Progenitor cell of endocrine pancreas (in vitro differentiated cells): ENCODE data around the gene TEX38. TPM values are rescaled to one million over a fixed set of nuclear protein-coding genes. Genes with fewer than 3 reads are reported as not detected.

Experiments used
- DNase-seq: peaks from one replicate; pipeline ENCODE4 v3.0.0; 2021; ENCODE audit warnings: low spot score; ENCODE audit not compliant: unreplicated experiment
- H3K27ac Mint-ChIP-seq: 2 replicates; pipeline ENCODE4 v1.8.0; 2021; ENCODE audit warnings: mild to moderate bottlenecking, moderate library complexity, mixed read lengths
- H3K27me3 Mint-ChIP-seq: 2 replicates; pipeline ENCODE4 v1.8.0; 2021; ENCODE audit warnings: mixed read lengths
- H3K36me3 Mint-ChIP-seq: 2 replicates; pipeline ENCODE4 v1.8.0; 2022; ENCODE audit warnings: mixed read lengths; ENCODE audit not compliant: insufficient read depth
- H3K4me1 Mint-ChIP-seq: 2 replicates; pipeline ENCODE4 v1.8.0; 2021; ENCODE audit warnings: low read depth, mixed read lengths
- H3K4me3 Mint-ChIP-seq: 2 replicates; pipeline ENCODE4 v1.8.0; 2021; ENCODE audit warnings: low read depth, mild to moderate bottlenecking, moderate library complexity, mixed read lengths
- H3K9me3 Mint-ChIP-seq: 2 replicates; pipeline ENCODE4 v1.8.0; 2021; ENCODE audit warnings: low read depth, mixed read lengths
- CTCF ChIP-seq: fragments of 200-600 bp; sonication (generic); IDR thresholded peaks from one replicate; pipeline ENCODE4 v1.5.0; 2021; ENCODE audit warnings: antibody characterized with exemption, mild to moderate bottlenecking; ENCODE audit not compliant: unreplicated experiment
- long read RNA-seq: library from polyadenylated mRNA; unstranded; transcript quantifications from one replicate; pipeline ENCODE4 v2.0.0, GENCODE V29; 2020
- total RNA-seq: library from RNA; stranded (reverse); gene quantifications from 2 replicates; pipeline ENCODE4 v1.2.1, GENCODE V29; 2021

Gene TEX38
- total RNA-seq: 0.31 and 0.38 TPM in 2 replicates
- long read RNA-seq: 0 reads

DNA sequence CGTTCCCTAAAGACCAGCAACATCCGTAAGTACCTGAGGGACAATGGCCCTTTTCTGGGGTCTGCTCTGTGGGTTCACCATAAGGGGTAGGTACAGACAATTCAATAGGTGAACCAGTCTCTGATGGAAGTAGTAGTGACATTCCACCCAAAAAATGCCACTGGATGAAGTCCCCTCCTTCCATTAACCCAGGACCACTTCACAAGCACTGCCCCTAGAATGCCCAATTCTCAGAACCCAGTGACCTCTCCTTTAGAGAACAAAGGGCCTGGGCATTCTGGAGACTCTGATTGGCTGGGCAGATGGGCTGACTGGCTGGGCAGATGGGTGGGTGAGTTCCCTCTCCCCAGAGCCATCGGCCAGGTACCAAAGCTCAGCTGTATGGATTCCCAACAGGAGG, at the start of gene TEX38:
TSS of gene TEX38 (plus strand) at position 301 of the 400 bp plus-strand sequence. CDS start at position 382, 81 bp downstream.
- Mint-ChIP-seq H3K27me3 (no peaks in the 10 kb centered on the region), H3K4me1 (peaks cover 13% of the 10 kb centered on the region), H3K36me3 (peaks cover 10% of the 10 kb centered on the region), H3K9me3 (no peaks in the 10 kb centered on the region), H3K27ac (no peak within 1 kb of the TSS), H3K4me3 (no peak within 1 kb of the TSS)
- no peak for DNase-seq
- TF ChIP-seq CTCF: no peak

GRCh38 chr1:46621930-46622329, 49.7 kb upstream of the TEX38 start:
- Mint-ChIP-seq H3K4me3 (no peak overlapping the region), H3K4me1 (peaks cover 14% of the 10 kb centered on the region), H3K9me3 (no peaks in the 10 kb centered on the region), H3K27ac (no peak overlapping the region), H3K27me3 (peaks cover 16% of the 10 kb centered on the region), H3K36me3 (no peaks in the 10 kb centered on the region)
- no peak for DNase-seq
- no peak for TF ChIP-seq CTCF

DNA sequence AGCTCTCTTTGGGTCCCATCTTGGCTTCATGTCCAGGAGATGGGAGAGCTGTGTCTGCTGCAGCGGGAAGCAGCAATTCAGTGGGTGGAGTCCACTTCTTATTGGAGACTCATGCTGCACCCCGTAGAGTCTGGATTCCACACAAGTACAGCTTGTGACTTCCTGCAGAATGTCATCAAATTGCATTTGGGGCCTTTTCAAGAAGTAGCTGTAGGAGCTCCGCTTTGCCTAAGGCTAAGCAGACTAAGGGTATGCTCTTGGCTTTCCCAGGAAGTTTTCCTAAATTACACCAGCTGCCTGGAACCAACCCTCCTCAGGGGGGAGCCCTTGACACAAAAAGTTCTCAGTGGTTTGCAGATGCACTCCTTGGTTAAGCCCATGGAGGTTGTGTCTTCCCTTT, 49.3 kb upstream of the TEX38 start:
- H3K4me1 Mint-ChIP-seq: peaks cover 11% of the 10 kb centered on the region
- no peak for DNase-seq
- H3K9me3 Mint-ChIP-seq: no peaks in the 10 kb centered on the region
- no peaks in the 10 kb centered on the region for H3K36me3 Mint-ChIP-seq
- H3K27me3 Mint-ChIP-seq: peaks cover 15% of the 10 kb centered on the region
- no peak overlapping the region for H3K27ac Mint-ChIP-seq
- H3K4me3 Mint-ChIP-seq: no peak overlapping the region
- no peak for TF ChIP-seq CTCF

DNA sequence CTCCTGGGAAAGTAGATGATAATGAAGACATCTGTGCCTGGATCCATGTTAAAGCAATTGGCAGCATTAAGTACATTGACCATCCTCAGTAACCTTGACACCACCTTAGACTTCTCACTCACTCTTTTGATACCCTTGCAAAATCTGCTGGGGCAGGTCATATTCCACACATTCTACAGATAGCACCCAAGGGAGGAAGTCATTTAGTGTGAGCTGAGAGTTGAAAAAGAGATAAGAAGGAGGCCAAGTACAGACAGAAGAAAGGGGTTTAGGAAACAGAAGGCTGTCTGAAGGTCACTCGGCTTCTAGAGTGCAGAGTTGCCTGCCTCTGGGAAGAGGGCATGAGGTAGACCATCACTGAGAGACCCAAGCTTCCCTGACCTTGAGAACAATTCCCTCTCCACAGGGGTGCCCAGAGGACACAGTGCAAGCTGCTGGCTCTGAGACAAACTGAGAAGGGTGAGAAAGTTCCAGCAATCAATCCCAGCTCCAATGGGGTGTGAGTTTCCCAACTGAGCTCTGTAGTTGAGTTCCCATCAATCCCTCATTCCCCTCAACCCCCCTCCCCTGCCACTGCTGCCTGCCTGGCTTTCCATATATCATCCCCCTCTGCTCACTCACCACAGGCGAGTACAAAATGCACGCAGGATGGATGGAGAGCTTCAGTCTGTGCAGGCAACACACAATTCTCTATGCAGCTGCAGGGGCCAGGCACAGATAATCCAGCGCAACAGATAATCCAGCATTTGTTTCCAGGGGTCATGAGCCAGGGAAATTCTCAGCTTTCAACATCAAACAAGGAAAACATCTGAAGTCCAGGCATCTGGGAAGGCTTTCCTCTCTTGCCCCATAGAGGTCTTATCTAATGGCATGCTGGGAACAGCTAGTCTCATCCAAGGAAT, 47.7 kb upstream of the TEX38 start:
- Mint-ChIP-seq H3K9me3 (no peaks in the 10 kb centered on the region), H3K27ac (no peak overlapping the region), H3K36me3 (peaks cover 2% of the 10 kb centered on the region), H3K4me3 (no peak overlapping the region), H3K27me3 (peaks cover 2% of the 10 kb centered on the region), H3K4me1 (peaks cover 1% of the 10 kb centered on the region)
- TF ChIP-seq CTCF: no peak
- no peak for DNase-seq

- Mint-ChIP-seq H3K27ac (no peak overlapping the region), H3K4me1 (no peaks in the 10 kb centered on the region), H3K36me3 (peaks cover 12% of the 10 kb centered on the region), H3K9me3 (no peaks in the 10 kb centered on the region), H3K4me3 (no peak overlapping the region), H3K27me3 (no peaks in the 10 kb centered on the region)
- no peak for DNase-seq
- no peak for TF ChIP-seq CTCF
Observed at GRCh38 chr1:46630719-46631118, 40.9 kb upstream of the TEX38 start.
